ENCODE measurements around the gene SLC5A10. TPM values are rescaled to one million over a fixed set of nuclear protein-coding genes. Genes with fewer than 3 reads are reported as not detected.

The SLC5A10 gene
- polyA plus RNA-seq, 1 donor: 0.58 TPM

DNA sequence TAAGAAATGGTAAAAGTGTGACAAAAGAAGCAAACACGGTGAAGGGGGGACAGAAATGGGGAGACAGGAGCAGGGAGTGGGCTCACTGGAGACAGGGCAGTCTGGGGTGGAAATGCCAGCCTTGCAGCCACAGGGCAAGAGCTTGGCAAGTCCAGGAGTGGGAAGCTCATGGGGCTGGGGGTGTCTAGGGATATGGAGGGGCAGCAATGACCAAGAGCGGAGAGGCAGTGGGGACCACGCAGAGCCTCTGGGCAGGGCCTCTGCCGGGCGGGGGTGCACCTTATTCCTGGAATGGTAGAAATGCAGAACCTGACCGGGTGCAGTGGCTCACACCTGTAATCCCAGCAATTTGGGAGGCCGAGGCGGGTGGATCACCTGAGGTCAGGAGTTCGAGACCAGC is 12.6 kb downstream of the SLC5A10 start:
- DNase-seq: no peak

GRCh38 chr17:18965530-18966236 is 13.7 kb downstream of the SLC5A10 start:
- DNase-seq: no peak

- DNase-seq: peak; percentile 58
These were observed 15.1 kb downstream of the SLC5A10 start for GRCh38 chr17:18966831-18967624.

GRCh38 chr17:18967916-18968315 is 16.0 kb downstream of the SLC5A10 start:
- DNase-seq: no peak

GRCh38 chr17:18968345-18968744 is 16.4 kb downstream of the SLC5A10 start:
- DNase-seq: no peak

- DNase-seq: no peak
These were observed 17.3 kb downstream of the SLC5A10 start for GRCh38 chr17:18968945-18969887.

- DNase-seq: no peak
These were observed 18.9 kb downstream of the SLC5A10 start for GRCh38 chr17:18970582-18971480.

DNA sequence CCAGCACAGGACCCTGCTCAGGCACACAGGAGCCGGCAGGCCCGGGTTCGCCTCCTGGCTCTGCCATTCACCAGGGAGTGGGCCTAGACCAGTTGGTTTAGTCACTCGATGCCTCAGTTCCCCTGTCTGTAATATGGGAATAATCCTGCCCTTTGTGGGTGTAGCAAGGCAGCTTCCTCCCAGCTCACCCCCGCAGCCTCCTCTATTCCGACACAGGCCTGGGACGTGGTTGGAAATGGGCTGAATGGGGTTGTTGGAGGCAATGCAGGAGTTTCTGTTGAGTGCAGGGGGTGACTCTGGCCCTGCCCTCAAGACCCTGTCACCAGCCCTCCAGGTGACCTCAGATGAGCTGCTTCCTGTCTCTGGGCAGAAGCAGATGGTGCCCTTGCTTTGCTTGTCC is 19.8 kb downstream of the SLC5A10 start:
- no peak for DNase-seq

DNA sequence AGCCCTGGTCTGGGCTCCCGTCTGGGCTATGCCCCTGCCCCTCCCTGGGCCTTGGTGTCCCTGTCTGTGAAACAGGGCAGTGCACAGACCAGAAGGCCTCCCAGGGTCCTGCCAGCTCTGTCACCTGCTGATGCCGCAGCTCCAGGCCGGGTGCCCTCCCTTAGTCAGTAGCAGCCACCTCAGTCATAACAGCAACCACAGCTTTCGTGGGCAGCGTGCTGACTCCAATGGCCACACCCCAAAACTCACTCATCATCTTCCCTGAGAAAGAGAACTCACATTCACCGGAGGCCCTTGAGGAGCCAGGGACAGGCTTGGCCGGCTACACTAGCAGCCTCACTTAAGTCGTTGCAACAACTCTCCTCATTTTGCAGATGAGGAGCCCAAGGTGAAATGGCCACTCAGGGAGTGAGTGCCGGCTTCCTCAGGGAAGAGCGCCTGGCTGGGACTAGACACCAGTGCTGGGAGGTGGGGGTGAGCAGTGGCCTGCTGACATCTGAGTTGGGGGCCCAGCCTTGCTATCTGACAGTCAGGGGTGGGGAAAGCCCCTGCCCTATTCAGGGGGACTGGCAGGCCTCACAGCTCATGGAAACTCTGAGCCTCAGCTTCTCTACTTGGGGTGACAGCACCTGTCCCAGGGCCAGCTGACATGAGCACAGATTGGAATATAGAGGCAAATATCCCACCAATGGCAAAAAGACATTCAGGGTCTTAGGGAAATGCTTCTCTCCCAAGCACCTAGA is 22.6 kb downstream of the SLC5A10 start:
- DNase-seq: no peak

- no peak for DNase-seq
These were observed 23.6 kb downstream of the SLC5A10 start for GRCh38 chr17:18975597-18975996.

DNA sequence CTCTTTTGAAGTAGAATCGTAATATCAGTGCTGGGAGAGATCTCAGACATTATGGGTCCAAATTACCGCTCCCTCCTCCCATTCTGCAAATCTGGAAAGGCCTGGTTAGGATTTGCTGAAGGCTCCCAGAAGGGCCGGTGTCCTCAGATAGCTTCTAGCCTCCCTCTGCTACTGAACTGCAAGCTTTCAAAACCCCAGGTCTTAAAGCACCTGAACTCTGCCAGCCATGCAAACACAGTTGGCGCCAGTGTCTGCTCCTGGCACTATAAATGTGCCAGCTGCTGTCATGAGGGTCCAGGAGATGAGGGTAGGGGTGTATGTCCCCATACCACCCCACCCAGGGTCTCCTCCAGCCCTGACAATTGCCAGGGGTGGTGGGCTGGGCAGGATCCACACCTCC is 24.2 kb downstream of the SLC5A10 start:
- DNase-seq: no peak

- DNase-seq: no peak
These were observed 25.1 kb downstream of the SLC5A10 start for GRCh38 chr17:18977021-18977420.

- no peak for DNase-seq
These were observed 25.7 kb downstream of the SLC5A10 start for GRCh38 chr17:18977646-18978045.

DNA sequence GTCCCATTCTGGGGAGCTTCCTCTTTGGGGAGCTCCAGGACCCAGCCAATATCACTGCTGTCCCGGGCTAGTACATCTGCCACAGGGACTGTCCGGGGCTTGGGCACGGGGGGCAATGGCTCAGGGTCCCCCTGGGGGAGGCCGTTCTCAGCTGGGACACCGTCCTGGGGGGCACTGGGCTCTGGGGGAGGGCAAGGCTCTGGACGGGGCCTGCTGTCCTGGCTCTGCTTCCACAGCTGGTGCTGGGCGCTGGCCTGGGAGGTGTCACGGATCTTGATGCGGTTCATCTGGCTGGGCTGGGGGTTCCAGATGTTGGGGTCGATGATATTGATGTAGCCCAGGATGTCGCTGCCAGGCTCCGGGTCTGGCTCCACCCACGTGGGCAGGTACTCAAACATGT is 26.1 kb downstream of the SLC5A10 start:
- DNase-seq: no peak

DNA sequence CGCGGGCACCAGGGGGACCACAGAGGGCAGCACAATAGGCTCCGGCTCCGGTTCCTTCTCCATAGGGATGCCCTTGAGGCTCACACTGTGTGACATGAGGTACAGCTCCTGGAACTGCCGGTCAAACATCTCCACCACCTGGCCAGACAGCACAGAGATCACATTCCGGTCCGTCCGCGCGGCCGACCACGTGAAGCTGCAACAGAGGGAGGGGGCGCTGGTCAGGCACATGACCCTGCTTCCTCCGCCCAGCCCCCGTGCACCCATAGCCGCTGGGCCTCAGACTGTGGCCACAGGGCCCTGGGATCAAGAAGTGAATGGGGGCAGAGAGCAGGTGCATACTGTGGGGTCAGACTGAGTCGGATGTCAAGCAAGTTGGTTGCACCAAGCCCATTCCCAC is 26.7 kb downstream of the SLC5A10 start:
- DNase-seq: no peak

GRCh38 chr17:18980682-18981334 is 28.8 kb downstream of the SLC5A10 start:
- no peak for DNase-seq

DNA sequence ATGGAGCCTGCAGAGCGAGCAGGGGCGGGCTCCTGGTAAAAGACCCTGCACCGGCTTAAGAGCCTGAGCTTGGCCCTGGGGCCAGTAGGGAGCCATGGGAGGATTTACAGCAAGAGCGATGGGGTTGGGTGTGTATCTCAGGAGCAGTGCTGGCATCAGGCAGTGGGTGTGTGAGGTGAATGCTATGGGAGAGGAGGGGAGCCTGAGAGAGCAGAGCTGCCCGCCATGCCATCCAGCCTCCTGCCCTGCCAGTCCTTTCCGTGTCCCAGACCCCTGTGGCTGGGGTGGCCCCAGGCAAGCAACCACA is 29.3 kb downstream of the SLC5A10 start:
- DNase-seq: no peak

- no peak for DNase-seq
These were observed 29.9 kb downstream of the SLC5A10 start for GRCh38 chr17:18981642-18982424.
